IMR-90 (cell line): ENCODE results near the gene UBE2L3. TPM values are rescaled to one million over a fixed set of nuclear protein-coding genes. Genes with fewer than 3 reads are reported as not detected.

ENCODE experiments used
- ATAC-seq: fragments of 200-7000 bp; cut with Tn5 transposase; 2 replicates; pipeline ENCODE4 v1.9.1; 2020; ENCODE audit warnings: low read depth, mild to moderate bottlenecking, moderate library complexity
- BruUV-seq: library from RNA; stranded (reverse); fragments of 400-500 nt; replicated peaks from 2 replicates; lab custom pipeline; 2021; lab: Mats Ljungman, UMichigan
- CTCF ChIA-PET: fragments of 300-600 bp; formaldehyde crosslinking; extraction: SDS; loops from one replicate; lab custom pipeline; 2021; ENCODE audit warnings: antibody characterized with exemption; lab: Yijun Ruan, JAX
- POLR2A ChIA-PET: fragments of 300-600 bp; sonication (Branson Sonifier 250); formaldehyde crosslinking; loops from one replicate; lab custom pipeline; 2022; ENCODE audit warnings: antibody characterized with exemption; ENCODE audit not compliant: unreplicated experiment; lab: Charles Lee
- DNase-seq: peaks from one replicate; pipeline ENCODE4 v3.0.0; 2013
- H2AFZ ChIP-seq: replicated peaks from 2 replicates; pipeline ENCODE3; 2013; ENCODE audit warnings: low read length, mild to moderate bottlenecking; ENCODE audit not compliant: poor library complexity
- H2AK5ac ChIP-seq: 2 replicates; pipeline ENCODE4 v1.6.1; 2013; ENCODE audit warnings: low read depth, low read length, inconsistent platforms
- H2AK9ac ChIP-seq: replicated peaks from 2 replicates; pipeline ENCODE3; 2013; ENCODE audit warnings: mild to moderate bottlenecking, low read depth, low read length, moderate library complexity; ENCODE audit not compliant: poor library complexity
- H2BK120ac ChIP-seq: 2 replicates; pipeline ENCODE4 v1.6.1; 2013; ENCODE audit warnings: low read depth, low read length, inconsistent platforms
- H2BK15ac ChIP-seq: 3 replicates; pipeline ENCODE4 v1.6.1; 2013; ENCODE audit warnings: low read depth, low read length, inconsistent platforms
- H2BK20ac ChIP-seq: 2 replicates; pipeline ENCODE4 v1.6.1; 2013; ENCODE audit warnings: low read depth, mild to moderate bottlenecking, inconsistent platforms, low read length, moderate library complexity
- H2BK5ac ChIP-seq: 2 replicates; pipeline ENCODE4 v1.6.1; 2013; ENCODE audit warnings: mild to moderate bottlenecking, low read depth, low read length, inconsistent platforms; ENCODE audit not compliant: poor library complexity, severe bottlenecking
- H3K14ac ChIP-seq: replicated peaks from 2 replicates; pipeline ENCODE4 v1.6.1; 2013; ENCODE audit warnings: low read depth, low read length, inconsistent platforms
- H3K18ac ChIP-seq: 2 replicates; pipeline ENCODE4 v1.6.1; 2013; ENCODE audit warnings: low read depth, low read length, control low read depth
- H3K23ac ChIP-seq: 2 replicates; pipeline ENCODE4 v1.6.1; 2013; ENCODE audit warnings: low read depth, low read length, inconsistent platforms
- H3K27ac ChIP-seq: 2 replicates; pipeline ENCODE4 v1.5.1; 2013; ENCODE audit warnings: mild to moderate bottlenecking, control low read depth, low read length; ENCODE audit not compliant: insufficient read depth
- H3K27me3 ChIP-seq: 2 replicates; pipeline ENCODE4 v1.6.1; 2013; ENCODE audit warnings: low read length; ENCODE audit not compliant: control insufficient read depth, insufficient read depth
- H3K36me3 ChIP-seq: 2 replicates; pipeline ENCODE4 v1.6.1; 2013; ENCODE audit warnings: low read length, mixed read lengths; ENCODE audit not compliant: control insufficient read depth, insufficient read depth
- H3K4ac ChIP-seq: 2 replicates; pipeline ENCODE4 v1.6.1; 2013; ENCODE audit warnings: low read depth, low read length, inconsistent platforms
- H3K4me1 ChIP-seq: 2 replicates; pipeline ENCODE4 v1.6.1; 2013; ENCODE audit warnings: low read length, mixed read lengths; ENCODE audit not compliant: control insufficient read depth, insufficient read depth
- H3K4me2 ChIP-seq: 2 replicates; pipeline ENCODE4 v1.6.1; 2013; ENCODE audit warnings: low read depth, mild to moderate bottlenecking, control low read depth, low read length, moderate library complexity
- H3K4me3 ChIP-seq: 2 replicates; pipeline ENCODE4 v1.5.1; 2013; ENCODE audit warnings: low read depth, mild to moderate bottlenecking, control low read depth, low read length, moderate library complexity; ENCODE audit not compliant: insufficient read depth
- H3K56ac ChIP-seq: 2 replicates; pipeline ENCODE4 v1.6.1; 2013; ENCODE audit warnings: low read length, inconsistent platforms; ENCODE audit not compliant: insufficient read depth; ENCODE audit errors: extremely low read depth
- H3K79me1 ChIP-seq, 2 experiments: 2 replicates each; pipeline ENCODE4 v1.6.1; 2013; ENCODE audit warnings: low read length in 2 of 2, inconsistent platforms in 1 of 2, low read depth in 1 of 2
- H3K9ac ChIP-seq: 2 replicates; pipeline ENCODE4 v1.6.1; 2013; ENCODE audit warnings: low read depth, low read length, control low read depth
- H3K9me1 ChIP-seq: 2 replicates; pipeline ENCODE4 v1.6.1; 2013; ENCODE audit warnings: low read length, inconsistent platforms; ENCODE audit not compliant: insufficient read depth
- H3K9me3 ChIP-seq: 2 replicates; pipeline ENCODE4 v1.6.1; 2013; ENCODE audit warnings: low read length; ENCODE audit not compliant: control insufficient read depth, insufficient read depth
- H4K20me1 ChIP-seq: 2 replicates; pipeline ENCODE4 v1.6.1; 2013; ENCODE audit warnings: low read length, inconsistent platforms; ENCODE audit not compliant: insufficient read depth
- H4K5ac ChIP-seq: 2 replicates; pipeline ENCODE4 v1.6.1; 2013; ENCODE audit warnings: mild to moderate bottlenecking, low read depth, low read length, control low read depth
- H4K8ac ChIP-seq, 2 experiments: 2 replicates each; pipeline ENCODE4 v1.6.1; 2013; ENCODE audit warnings: low read depth in 2 of 2, low read length in 2 of 2, control low read depth in 1 of 2, inconsistent platforms in 1 of 2
- H4K91ac ChIP-seq: 2 replicates; pipeline ENCODE4 v1.6.1; 2013; ENCODE audit warnings: low read depth, low read length, inconsistent platforms; ENCODE audit not compliant: insufficient read depth
- FOS ChIP-seq: fragments of 150-350 bp; IDR thresholded peaks from 2 replicates; pipeline ENCODE4 v1.6.1; 2016; ENCODE audit warnings: low read depth, low read length
- RAD21 ChIP-seq: IDR thresholded peaks from 2 replicates; pipeline ENCODE4 v1.6.1; 2012; ENCODE audit warnings: low read length, improper control_type of control experiment
- RCOR1 ChIP-seq: IDR thresholded peaks from 2 replicates; pipeline ENCODE4 v1.6.1; 2012; ENCODE audit warnings: mild to moderate bottlenecking, low read length, improper control_type of control experiment; ENCODE audit not compliant: insufficient replicate concordance
- RFX5 ChIP-seq: IDR thresholded peaks from 2 replicates; pipeline ENCODE4 v1.8.0; 2012; ENCODE audit warnings: low read depth, mild to moderate bottlenecking, low read length, moderate library complexity
- SMC3 ChIP-seq: fragments of 150-350 bp; IDR thresholded peaks from 2 replicates; pipeline ENCODE4 v1.6.1; 2016; ENCODE audit warnings: low read depth, mild to moderate bottlenecking, antibody characterized with exemption, low read length, moderate library complexity
- WGBS, 2 experiments: methylation state at CpG; one replicate each; pipeline versions ENCODE4 v1.1.5 to v1.1.7; 2013; ENCODE audit warnings: missing lambda C conversion rate in 2 of 2; ENCODE audit not compliant: insufficient read length in 1 of 2; ENCODE audit errors: extremely low coverage in 2 of 2; 5-methylcytosine and 5-hydroxymethylcytosine counted together
- dilution Hi-C: fragments of 300-500 bp; cut with HindIII; formaldehyde crosslinking; loops from one replicate; pipeline ENCODE4 v1.14.3; 2018; ENCODE audit warnings: low sequenced_read_pairs; ENCODE audit not compliant: unreplicated experiment
- in situ Hi-C: fragments of 300-500 bp; cut with MboI; formaldehyde crosslinking; loops from 3 replicates; pipeline ENCODE4 v1.14.3; 2019; ENCODE audit warnings: low sequenced_read_pairs, inconsistent platforms, mixed read lengths
- intact Hi-C: fragments of 100-400 bp; cut with micrococcal nuclease; formaldehyde crosslinking; loops from 2 replicates; pipeline ENCODE4 v1.10.0; 2022
- polyA plus RNA-seq, 3 experiments: library from polyadenylated mRNA; depleted of rRNA; stranded (reverse); fragments of >200 nt; gene quantifications; 2 replicates each; pipeline ENCODE4 v1.2.3, GENCODE V29; 2012; ENCODE audit warnings: low replicate concordance in 1 of 3
- total RNA-seq: library from RNA; depleted of rRNA; stranded (reverse); fragments of >200 nt; gene quantifications from 2 replicates; pipeline ENCODE4 v1.2.3, GENCODE V29; 2012
- TF ChIP-seq, protein P1 (sequence below): conservative IDR thresholded peaks from 2 replicates; pipeline ENCODE4 v1.5.1; 2012; ENCODE audit warnings: mild to moderate bottlenecking, low read depth, low read length, improper control_type of control experiment
- TF ChIP-seq, protein P2 (sequence below): fragments of 150-350 bp; IDR thresholded peaks from 2 replicates; pipeline ENCODE4 v1.6.1; 2017; ENCODE audit warnings: mild to moderate bottlenecking, antibody characterized with exemption, low read length, low read depth
- TF ChIP-seq, protein P3 (sequence below): fragments of 150-350 bp; IDR thresholded peaks from 2 replicates; pipeline ENCODE4 v1.6.1; 2016; ENCODE audit warnings: low read depth, mild to moderate bottlenecking, low read length, moderate library complexity, borderline replicate concordance

The UBE2L3 gene
- total and polyA plus RNA-seq, 2 of the 4 experiments (the other 2 are of a cell fraction) = 29.0 to 72.9 TPM

DNA sequence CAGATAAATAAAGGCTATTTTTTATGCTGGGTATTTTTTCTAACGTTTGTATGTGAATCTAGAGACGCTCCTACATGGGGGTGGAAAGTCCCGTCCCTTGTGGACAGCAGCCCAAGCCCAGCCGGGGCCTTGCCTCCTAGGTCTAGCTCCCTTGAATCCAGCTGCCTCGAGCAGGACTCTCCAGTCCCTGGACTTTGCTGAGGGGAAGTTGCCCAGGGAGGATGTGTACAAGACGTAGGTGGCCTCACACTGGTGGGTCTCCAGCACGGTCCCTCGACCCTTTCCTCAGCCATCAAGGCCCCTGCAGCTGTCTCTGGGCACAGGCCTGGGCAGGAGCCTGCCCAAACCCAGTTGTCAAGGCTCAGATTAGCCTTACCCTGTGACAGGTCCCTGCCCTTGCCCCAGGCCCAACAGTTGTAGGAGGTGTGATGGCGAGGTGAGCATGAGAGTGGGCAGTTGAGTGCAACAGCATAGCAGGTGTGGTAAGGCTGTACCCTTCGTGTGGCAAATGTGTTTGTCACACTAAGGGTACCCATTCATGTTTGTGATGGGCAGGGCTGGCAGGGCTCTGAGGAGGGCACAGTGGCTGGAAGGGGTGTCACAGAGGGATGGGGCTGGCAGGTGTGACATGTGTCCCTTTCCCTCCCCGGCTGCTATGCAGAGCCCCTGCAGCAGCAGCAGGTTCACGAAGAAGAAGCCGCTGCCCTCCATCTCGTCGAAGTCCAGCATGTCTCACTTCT, 68.4 kb downstream of the UBE2L3 start:
- intact Hi-C loops = no loop called here
- dilution Hi-C loops = no loop called here
- CTCF ChIA-PET = no interaction called here

More for the DNA sequence above, 68.4 kb downstream of the UBE2L3 start:
- no peak overlapping the region for H2AK9ac ChIP-seq
- POLR2A ChIA-PET = no interaction called here
- H3K18ac ChIP-seq = no peak overlapping the region
- H3K4ac ChIP-seq = no peak overlapping the region
- no peak overlapping the region for H2BK5ac ChIP-seq
- TF ChIP-seq FOS (no peak), RFX5 (no peak), RAD21 (no peak), SMC3 (no peak), RCOR1 (no peak)
- TF ChIP-seq, protein P1, sequence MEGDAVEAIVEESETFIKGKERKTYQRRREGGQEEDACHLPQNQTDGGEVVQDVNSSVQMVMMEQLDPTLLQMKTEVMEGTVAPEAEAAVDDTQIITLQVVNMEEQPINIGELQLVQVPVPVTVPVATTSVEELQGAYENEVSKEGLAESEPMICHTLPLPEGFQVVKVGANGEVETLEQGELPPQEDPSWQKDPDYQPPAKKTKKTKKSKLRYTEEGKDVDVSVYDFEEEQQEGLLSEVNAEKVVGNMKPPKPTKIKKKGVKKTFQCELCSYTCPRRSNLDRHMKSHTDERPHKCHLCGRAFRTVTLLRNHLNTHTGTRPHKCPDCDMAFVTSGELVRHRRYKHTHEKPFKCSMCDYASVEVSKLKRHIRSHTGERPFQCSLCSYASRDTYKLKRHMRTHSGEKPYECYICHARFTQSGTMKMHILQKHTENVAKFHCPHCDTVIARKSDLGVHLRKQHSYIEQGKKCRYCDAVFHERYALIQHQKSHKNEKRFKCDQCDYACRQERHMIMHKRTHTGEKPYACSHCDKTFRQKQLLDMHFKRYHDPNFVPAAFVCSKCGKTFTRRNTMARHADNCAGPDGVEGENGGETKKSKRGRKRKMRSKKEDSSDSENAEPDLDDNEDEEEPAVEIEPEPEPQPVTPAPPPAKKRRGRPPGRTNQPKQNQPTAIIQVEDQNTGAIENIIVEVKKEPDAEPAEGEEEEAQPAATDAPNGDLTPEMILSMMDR = no peak
- TF ChIP-seq, protein P2, sequence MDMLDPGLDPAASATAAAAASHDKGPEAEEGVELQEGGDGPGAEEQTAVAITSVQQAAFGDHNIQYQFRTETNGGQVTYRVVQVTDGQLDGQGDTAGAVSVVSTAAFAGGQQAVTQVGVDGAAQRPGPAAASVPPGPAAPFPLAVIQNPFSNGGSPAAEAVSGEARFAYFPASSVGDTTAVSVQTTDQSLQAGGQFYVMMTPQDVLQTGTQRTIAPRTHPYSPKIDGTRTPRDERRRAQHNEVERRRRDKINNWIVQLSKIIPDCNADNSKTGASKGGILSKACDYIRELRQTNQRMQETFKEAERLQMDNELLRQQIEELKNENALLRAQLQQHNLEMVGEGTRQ = no peak
- TF ChIP-seq, protein P3, sequence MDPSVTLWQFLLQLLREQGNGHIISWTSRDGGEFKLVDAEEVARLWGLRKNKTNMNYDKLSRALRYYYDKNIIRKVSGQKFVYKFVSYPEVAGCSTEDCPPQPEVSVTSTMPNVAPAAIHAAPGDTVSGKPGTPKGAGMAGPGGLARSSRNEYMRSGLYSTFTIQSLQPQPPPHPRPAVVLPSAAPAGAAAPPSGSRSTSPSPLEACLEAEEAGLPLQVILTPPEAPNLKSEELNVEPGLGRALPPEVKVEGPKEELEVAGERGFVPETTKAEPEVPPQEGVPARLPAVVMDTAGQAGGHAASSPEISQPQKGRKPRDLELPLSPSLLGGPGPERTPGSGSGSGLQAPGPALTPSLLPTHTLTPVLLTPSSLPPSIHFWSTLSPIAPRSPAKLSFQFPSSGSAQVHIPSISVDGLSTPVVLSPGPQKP = no peak
- BruUV-seq = no TSS peak
- H3K79me1 ChIP-seq = no peaks in the 10 kb centered on the region; a peak in 1 of 4 replicates
- no peaks in the 10 kb centered on the region for H3K9me1 ChIP-seq
- DNase-seq (no peak), ATAC-seq (no peak)
- H3K9ac ChIP-seq = no peak overlapping the region
- H3K14ac ChIP-seq = no peak overlapping the region
- no peak overlapping the region for H3K27ac ChIP-seq
- no peak overlapping the region for H4K5ac ChIP-seq
- no peaks in the 10 kb centered on the region; the same call in 1 of the 2 replicates for H4K20me1 ChIP-seq
- H3K36me3 ChIP-seq = no peaks in the 10 kb centered on the region
- no peak overlapping the region for H3K56ac ChIP-seq
- H3K23ac ChIP-seq = no peak overlapping the region
- H4K91ac ChIP-seq = no peak overlapping the region
- H3K4me3 ChIP-seq = no peak overlapping the region
- H2BK120ac ChIP-seq = no peak overlapping the region
- no peaks in the 10 kb centered on the region for H3K4me1 ChIP-seq
- no peaks in the 10 kb centered on the region for H3K27me3 ChIP-seq
- no peaks in the 10 kb centered on the region for H3K9me3 ChIP-seq
- H2AFZ ChIP-seq = no peak overlapping the region
- H2BK15ac ChIP-seq = no peak overlapping the region
- H2BK20ac ChIP-seq = no peak overlapping the region
- H3K4me2 ChIP-seq = no peak overlapping the region
- WGBS, 2 experiments = 82% methylated on average over 2 of the region's 15 CpGs; no CpG with 5 or more reads in 1 of the 2 experiments
- in situ Hi-C loops = no loop called here
- no peak overlapping the region for H2AK5ac ChIP-seq
- no peak overlapping the region for H4K8ac ChIP-seq
